Activated T-helper 2 cell treated with anti-CD3 and anti-CD28 coated beads, Interferon-gamma antibody, Interleukin-2, Interleukin-4, amounts not matched to agents 10 μg/mL and 5 μg/mL and 100 μg/mL, durations not matched to agents 14 hours and 24 hours and 36 hours (primary cell): ENCODE results near the gene CALHM3. TPM values are rescaled to one million over a fixed set of nuclear protein-coding genes. Genes with fewer than 3 reads are reported as not detected.

Experiments used
- DNase-seq: peaks from one replicate; pipeline ENCODE4 v3.0.0; 2021; ENCODE audit warnings: low spot score
- H3K27ac Mint-ChIP-seq: one replicate; pipeline ENCODE4 v1.8.0; 2021; ENCODE audit warnings: mixed read lengths
- H3K27me3 Mint-ChIP-seq: one replicate; pipeline ENCODE4 v1.8.0; 2021; ENCODE audit warnings: low read depth, mixed read lengths
- H3K36me3 Mint-ChIP-seq: one replicate; pipeline ENCODE4 v1.8.0; 2021; ENCODE audit warnings: low read depth, mixed read lengths
- H3K4me1 Mint-ChIP-seq: one replicate; pipeline ENCODE4 v1.8.0; 2021; ENCODE audit warnings: low read depth, mixed read lengths
- H3K4me3 Mint-ChIP-seq: one replicate; pipeline ENCODE4 v1.8.0; 2021; ENCODE audit warnings: low read depth, mild to moderate bottlenecking, moderate library complexity, mixed read lengths
- H3K9me3 Mint-ChIP-seq: one replicate; pipeline ENCODE4 v1.8.0; 2021; ENCODE audit warnings: mixed read lengths
- intact Hi-C: fragments of 100-400 bp; cut with micrococcal nuclease; formaldehyde crosslinking; loops from one replicate; pipeline ENCODE4 v1.15.1; 2023
- total RNA-seq: library from RNA; stranded (reverse); gene quantifications from 2 replicates; pipeline ENCODE4 v1.2.3, GENCODE V29; 2022

Gene CALHM3
- total RNA-seq, 1 donor from 2014 or later = not detected

- no peak for DNase-seq
- H3K4me3 Mint-ChIP-seq = no peak overlapping the region
- H3K27me3 Mint-ChIP-seq = peaks cover 2% of the 10 kb centered on the region
- H3K9me3 Mint-ChIP-seq = no peaks in the 10 kb centered on the region
- peaks cover 11% of the 10 kb centered on the region for H3K4me1 Mint-ChIP-seq
- intact Hi-C loops = no loop called here
- no peak overlapping the region for H3K27ac Mint-ChIP-seq
- H3K36me3 Mint-ChIP-seq = no peaks in the 10 kb centered on the region
These were observed 19.4 kb downstream of the CALHM3 start for GRCh38 chr10:103459615-103460014.

- no peaks in the 10 kb centered on the region for H3K9me3 Mint-ChIP-seq
- intact Hi-C loops = no loop called here
- no peak for DNase-seq
- no peaks in the 10 kb centered on the region for H3K36me3 Mint-ChIP-seq
- H3K27me3 Mint-ChIP-seq = peaks cover 2% of the 10 kb centered on the region
- H3K4me3 Mint-ChIP-seq = no peak within 1 kb of the TSS
- peak within 1 kb of the TSS; percentile 29 for H3K27ac Mint-ChIP-seq
- peaks cover 12% of the 10 kb centered on the region for H3K4me1 Mint-ChIP-seq
These were observed 20.3 kb downstream of the CALHM3 start, which contains the start of gene CALHM1 for GRCh38 chr10:103458720-103459119. TSS of gene CALHM1 (minus strand) at chr10:103458900. CDS start at chr10:103458751, 149 bp downstream.

DNA sequence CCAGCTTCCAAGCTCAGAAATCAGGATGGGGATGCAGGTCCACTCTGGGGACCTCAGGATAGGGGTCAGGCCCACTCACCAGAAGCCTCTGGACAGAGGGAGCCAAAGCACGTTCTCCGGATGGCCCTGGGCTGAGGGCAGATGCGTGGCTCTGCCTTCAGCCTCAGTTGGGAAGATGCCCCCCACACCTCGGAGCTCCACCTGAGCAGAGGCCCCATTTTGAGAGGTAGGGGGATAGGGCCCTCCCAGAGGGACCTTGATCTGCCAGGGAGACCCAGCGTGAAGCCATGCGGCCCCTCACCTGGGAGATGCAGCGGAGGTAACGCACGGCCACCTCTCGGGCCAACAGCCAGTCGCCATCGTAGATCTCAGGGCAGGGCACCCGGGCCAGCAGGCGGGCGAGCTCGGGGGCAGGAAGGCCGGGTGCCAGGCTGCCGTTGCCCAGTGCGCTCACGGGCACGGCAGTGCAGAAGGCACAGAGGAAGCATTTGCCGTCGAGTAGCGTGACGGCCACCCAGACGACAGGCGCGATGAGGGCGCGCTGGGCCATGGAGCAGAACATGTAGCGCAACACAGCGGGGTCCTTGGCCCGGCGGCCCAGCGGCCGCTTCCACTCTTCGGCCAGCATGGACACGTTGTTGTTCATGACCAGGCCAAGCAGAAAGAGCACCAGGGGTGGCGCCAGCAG is 21.0 kb downstream of the CALHM3 start:
- Mint-ChIP-seq H3K36me3 (no peaks in the 10 kb centered on the region), H3K4me1 (peaks cover 18% of the 10 kb centered on the region), H3K9me3 (no peaks in the 10 kb centered on the region), H3K4me3 (no peak overlapping the region), H3K27ac (no peak overlapping the region), H3K27me3 (no peaks in the 10 kb centered on the region)
- DNase-seq = no peak
- intact Hi-C loops = no loop called here

- Mint-ChIP-seq H3K4me1 (peaks cover 24% of the 10 kb centered on the region), H3K36me3 (no peaks in the 10 kb centered on the region), H3K27me3 (no peaks in the 10 kb centered on the region), H3K4me3 (no peak overlapping the region), H3K9me3 (no peaks in the 10 kb centered on the region), H3K27ac (peak overlapping the region; percentile 58)
- intact Hi-C loops = no loop called here
- DNase-seq = no peak
These were observed 21.8 kb downstream of the CALHM3 start for GRCh38 chr10:103457176-103457712.

DNA sequence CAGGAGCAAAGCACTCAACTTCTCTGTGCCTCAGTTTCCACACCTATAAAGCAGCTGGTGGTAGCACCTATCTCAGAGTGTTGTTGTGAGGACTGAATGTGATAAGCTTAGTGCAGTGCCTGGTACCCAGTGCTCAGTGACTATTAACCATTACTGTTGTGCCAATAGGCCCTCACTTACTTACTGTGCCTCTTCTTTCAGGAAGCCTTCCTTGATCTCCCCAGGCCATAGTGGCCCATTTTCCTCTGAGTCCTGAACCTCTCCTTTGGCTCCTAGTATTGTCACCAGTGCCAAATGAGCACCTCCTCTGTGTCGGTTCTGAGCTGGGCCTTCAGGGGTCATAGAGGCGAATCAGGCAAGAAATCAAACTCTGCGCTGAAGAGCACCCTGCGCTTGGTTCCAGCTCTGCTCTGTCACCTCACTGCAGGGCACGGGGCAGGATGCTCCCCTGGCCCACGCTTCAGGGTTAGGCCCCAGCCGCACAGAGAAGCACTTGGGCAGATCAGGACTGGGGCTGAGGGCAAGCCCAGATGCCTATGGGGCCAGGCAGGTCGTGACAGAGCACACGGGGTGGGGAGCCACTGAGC is 22.9 kb downstream of the CALHM3 start:
- peaks cover 27% of the 10 kb centered on the region for H3K4me1 Mint-ChIP-seq
- H3K27me3 Mint-ChIP-seq = no peaks in the 10 kb centered on the region
- intact Hi-C loops = no loop called here
- no peak for DNase-seq
- no peaks in the 10 kb centered on the region for H3K9me3 Mint-ChIP-seq
- no peak overlapping the region for H3K4me3 Mint-ChIP-seq
- H3K36me3 Mint-ChIP-seq = peaks cover 3% of the 10 kb centered on the region
- no peak overlapping the region for H3K27ac Mint-ChIP-seq

DNA sequence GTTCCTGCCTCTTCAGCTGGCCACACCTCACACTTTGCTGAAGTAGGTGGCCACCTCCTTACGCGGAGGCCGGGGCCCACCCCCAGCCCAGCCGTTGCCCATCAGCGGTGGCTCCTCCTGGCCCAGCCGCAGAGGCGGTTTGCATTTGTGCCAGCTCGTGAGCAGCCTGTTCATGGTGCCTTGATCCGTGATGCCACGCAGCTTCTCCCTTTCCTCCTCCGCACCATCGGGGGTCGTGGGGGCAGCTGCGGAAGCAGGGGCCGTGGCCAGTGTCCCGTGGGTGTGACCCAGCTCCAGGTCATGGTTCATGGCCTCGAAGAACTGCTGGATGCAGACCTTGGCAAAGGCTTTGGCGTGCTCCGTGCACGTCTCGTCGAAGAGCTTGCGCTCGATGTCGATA is 23.8 kb downstream of the CALHM3 start:
- H3K4me1 Mint-ChIP-seq = peaks cover 36% of the 10 kb centered on the region
- H3K36me3 Mint-ChIP-seq = peaks cover 12% of the 10 kb centered on the region

DNA sequence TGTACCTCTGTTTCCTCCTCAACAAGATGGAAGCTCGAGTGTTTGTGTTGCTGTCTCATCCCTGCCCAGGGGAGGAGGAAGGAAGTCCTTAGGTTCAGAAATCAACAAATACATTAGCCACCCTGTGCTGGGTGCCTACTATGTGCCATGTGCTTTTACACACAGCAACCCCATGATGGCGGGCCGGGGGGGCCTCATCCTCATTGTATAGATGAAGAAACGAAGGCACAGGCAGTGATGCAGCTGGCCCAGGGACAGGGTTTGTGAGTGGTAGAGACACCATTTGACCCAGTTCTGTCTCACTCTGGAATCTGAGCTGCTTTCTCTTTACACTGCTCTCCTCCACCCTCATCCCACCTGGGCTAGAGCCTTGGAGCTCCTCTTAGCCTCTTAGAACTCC is 25.0 kb downstream of the CALHM3 start:
- no peak overlapping the region for H3K27ac Mint-ChIP-seq
- H3K4me3 Mint-ChIP-seq = peak overlapping the region; percentile 66
- H3K9me3 Mint-ChIP-seq = no peaks in the 10 kb centered on the region
- no peak for DNase-seq
- H3K27me3 Mint-ChIP-seq = no peaks in the 10 kb centered on the region
- intact Hi-C loops = no loop called here
- peaks cover 22% of the 10 kb centered on the region for H3K36me3 Mint-ChIP-seq
- H3K4me1 Mint-ChIP-seq = peaks cover 39% of the 10 kb centered on the region

More for the DNA sequence above, 23.8 kb downstream of the CALHM3 start:
- H3K27me3 Mint-ChIP-seq = no peaks in the 10 kb centered on the region
- H3K27ac Mint-ChIP-seq = no peak overlapping the region
- intact Hi-C loops = no loop called here
- no peak for DNase-seq
- H3K9me3 Mint-ChIP-seq = no peaks in the 10 kb centered on the region
- H3K4me3 Mint-ChIP-seq = no peak overlapping the region

- Mint-ChIP-seq H3K27me3 (no peaks in the 10 kb centered on the region), H3K4me3 (peak overlapping the region; percentile 91), H3K27ac (peak overlapping the region; percentile 68), H3K4me1 (peaks cover 47% of the 10 kb centered on the region), H3K36me3 (peaks cover 32% of the 10 kb centered on the region), H3K9me3 (no peaks in the 10 kb centered on the region)
- no peak for DNase-seq
- intact Hi-C loops = loop anchor here (2.0 kb wide), 1 partner anchor 30 kb away; no protein-coding TSS in a partner anchor
These were observed 26.4 kb downstream of the CALHM3 start for GRCh38 chr10:103452506-103453230.

- Mint-ChIP-seq H3K27me3 (no peaks in the 10 kb centered on the region), H3K27ac (peak within 1 kb of the TSS; percentile 79), H3K4me1 (peaks cover 45% of the 10 kb centered on the region), H3K4me3 (peak within 1 kb of the TSS; percentile 91), H3K9me3 (no peaks in the 10 kb centered on the region), H3K36me3 (peaks cover 39% of the 10 kb centered on the region)
- peak; percentile 46 for DNase-seq
- intact Hi-C loops = loop anchor here (1.0 to 2.0 kb wide), 2 partner anchors 19 to 31 kb away; no protein-coding TSS in a partner anchor
These were observed 27.1 kb downstream of the CALHM3 start, which contains the start of gene CALHM2 for GRCh38 chr10:103451831-103452505. TSS of gene CALHM2 (minus strand) at chr10:103452370. CDS start at chr10:103449941, 2,429 bp downstream.

- peaks cover 45% of the 10 kb centered on the region for H3K36me3 Mint-ChIP-seq
- intact Hi-C loops = loop anchor here (1.0 kb wide), 1 partner anchor 20 kb away; no protein-coding TSS in a partner anchor
- peak; percentile 37 for DNase-seq
- peak overlapping the region; percentile 91 for H3K4me3 Mint-ChIP-seq
- peaks cover 47% of the 10 kb centered on the region for H3K4me1 Mint-ChIP-seq
- no peaks in the 10 kb centered on the region for H3K27me3 Mint-ChIP-seq
- no peaks in the 10 kb centered on the region for H3K9me3 Mint-ChIP-seq
- peak overlapping the region; percentile 79 for H3K27ac Mint-ChIP-seq
These were observed 27.8 kb downstream of the CALHM3 start for GRCh38 chr10:103451091-103451813.

GRCh38 chr10:103450201-103450695 is 28.8 kb downstream of the CALHM3 start:
- intact Hi-C loops = no loop called here
- H3K4me3 Mint-ChIP-seq = peak overlapping the region; percentile 91
- peaks cover 54% of the 10 kb centered on the region for H3K4me1 Mint-ChIP-seq
- H3K9me3 Mint-ChIP-seq = no peaks in the 10 kb centered on the region
- H3K36me3 Mint-ChIP-seq = peaks cover 55% of the 10 kb centered on the region
- peak overlapping the region; percentile 79 for H3K27ac Mint-ChIP-seq
- DNase-seq = no peak
- H3K27me3 Mint-ChIP-seq = no peaks in the 10 kb centered on the region
